CD4-positive, alpha-beta T cell (primary cell): ENCODE data around the gene HYDIN. TPM values are rescaled to one million over a fixed set of nuclear protein-coding genes. Genes with fewer than 3 reads are reported as not detected.

Source experiments
- ATAC-seq: fragments of 200-7000 bp; cut with Tn5 transposase; one replicate; pipeline ENCODE4 v1.10.0; 2022; ENCODE audit warnings: mild to moderate bottlenecking; ENCODE audit not compliant: poor library complexity
- CTCF ChIA-PET: fragments of 350-600 bp; sonication (Branson Sonifier 250); formaldehyde crosslinking; loops from one replicate; lab custom pipeline; 2021; ENCODE audit warnings: antibody characterized with exemption, inconsistent platforms; lab: Charles Lee
- POLR2A ChIA-PET: fragments of 350-600 bp; sonication (Branson Sonifier 250); formaldehyde crosslinking; loops from one replicate; lab custom pipeline; 2021; ENCODE audit warnings: antibody characterized with exemption, inconsistent platforms; lab: Charles Lee
- DNase-seq, 14 experiments: peaks; one replicate each; pipeline ENCODE4 v3.0.0-alpha.2; 2013 to 2020; ENCODE audit warnings: mixed read lengths in 2 of 14
- H3K27ac ChIP-seq, 2 donors: one replicate each; pipeline versions ENCODE4 v1.5.1 to v1.7.0; 2013; ENCODE audit warnings: low read length in 2 of 2, low read depth in 1 of 2, mild to moderate bottlenecking in 1 of 2
- H3K27me3 ChIP-seq, 2 experiments: 1 replicate in 1 of 2; 2 replicates in 1 of 2; pipeline versions ENCODE4 v1.6.1 to v1.7.0; 2013; ENCODE audit warnings: low read length in 2 of 2, control low read depth in 1 of 2, mild to moderate bottlenecking in 1 of 2, moderate library complexity in 1 of 2; ENCODE audit not compliant: insufficient read depth in 2 of 2, control insufficient read depth in 1 of 2
- H3K36me3 ChIP-seq: one replicate; pipeline ENCODE4 v1.6.1; 2013; ENCODE audit warnings: low read length, control low read depth; ENCODE audit not compliant: insufficient read depth
- H3K4me1 ChIP-seq: one replicate; pipeline ENCODE4 v1.6.1; 2013; ENCODE audit warnings: low read length, control low read depth; ENCODE audit not compliant: insufficient read depth
- H3K4me3 ChIP-seq: one replicate; pipeline ENCODE4 v1.5.1; 2013; ENCODE audit warnings: mild to moderate bottlenecking, low read length, moderate library complexity
- H3K9me3 ChIP-seq, 2 experiments: 1 replicate in 1 of 2; 2 replicates in 1 of 2; pipeline versions ENCODE4 v1.6.1 to v1.7.0; 2013; ENCODE audit warnings: low read length in 2 of 2, mild to moderate bottlenecking in 2 of 2, control low read depth in 1 of 2, moderate library complexity in 1 of 2; ENCODE audit not compliant: control insufficient read depth in 1 of 2, insufficient read depth in 1 of 2
- H3K27ac Mint-ChIP-seq: one replicate; pipeline ENCODE4 v1.8.0; 2020; ENCODE audit warnings: mixed read lengths
- H3K27me3 Mint-ChIP-seq: one replicate; pipeline ENCODE4 v1.8.0; 2021; ENCODE audit warnings: mixed read lengths
- H3K36me3 Mint-ChIP-seq: one replicate; pipeline ENCODE4 v1.8.0; 2021; ENCODE audit warnings: low read depth, mixed read lengths
- H3K4me1 Mint-ChIP-seq: one replicate; pipeline ENCODE4 v1.8.0; 2021; ENCODE audit warnings: low read depth, mixed read lengths
- H3K4me3 Mint-ChIP-seq: one replicate; pipeline ENCODE4 v1.8.0; 2020; ENCODE audit warnings: mild to moderate bottlenecking, mixed read lengths
- H3K9me3 Mint-ChIP-seq: one replicate; pipeline ENCODE4 v1.8.0; 2020; ENCODE audit warnings: mixed read lengths
- CTCF ChIP-seq: fragments of 200-600 bp; IDR thresholded peaks from one replicate; pipeline ENCODE4 v1.8.0; 2022; ENCODE audit warnings: antibody characterized with exemption, mild to moderate bottlenecking
- intact Hi-C, 2 experiments: fragments of 100-400 bp; cut with DNase I in 1 of 2; cut with micrococcal nuclease in 1 of 2; formaldehyde crosslinking; loops; one replicate each; pipeline versions ENCODE4 v1.15.1 to v1.9.0; 2023 to 2025; cut with DNase I, micrococcal nuclease
- total RNA-seq, 174 experiments: library from RNA in 2 of 174; stranded (reverse) in 2 of 174; gene quantifications; one replicate each; pipeline ENCODE4 v1.2.3 and lab custom pipeline; 2021 to 2026

The HYDIN gene
- total RNA-seq, 2 experiments from 2014 or later: not detected

- no peaks in the 10 kb centered on the region for H3K4me1 Mint-ChIP-seq
- no peaks in the 10 kb centered on the region for H3K9me3 ChIP-seq
- no peak overlapping the region for H3K27ac ChIP-seq
- no peaks in the 10 kb centered on the region for H3K4me1 ChIP-seq
- H3K27me3 Mint-ChIP-seq: no peaks in the 10 kb centered on the region
- intact Hi-C loops: no loop called here
- no peak for TF ChIP-seq CTCF
- ATAC-seq (no peak), DNase-seq (no peak)
- ChIA-PET POLR2A (no interaction called here), CTCF (no interaction called here)
- H3K36me3 ChIP-seq: peaks cover 51% of the 10 kb centered on the region
- no peak overlapping the region for H3K27ac Mint-ChIP-seq
- H3K36me3 Mint-ChIP-seq: peaks cover 67% of the 10 kb centered on the region
- no peaks in the 10 kb centered on the region for H3K27me3 ChIP-seq
- no peak overlapping the region for H3K4me3 ChIP-seq
- no peak overlapping the region for H3K4me3 Mint-ChIP-seq
- no peaks in the 10 kb centered on the region for H3K9me3 Mint-ChIP-seq
These were observed 463.9 kb downstream of the HYDIN start for GRCh38 chr16:70766658-70767057.

GRCh38 chr16:70766176-70766575, 464.3 kb downstream of the HYDIN start:
- no peak for ATAC-seq
- intact Hi-C loops: no loop called here
- H3K9me3 ChIP-seq: no peaks in the 10 kb centered on the region
- Mint-ChIP-seq H3K4me3 (no peak overlapping the region), H3K27me3 (no peaks in the 10 kb centered on the region), H3K36me3 (peaks cover 68% of the 10 kb centered on the region), H3K9me3 (no peaks in the 10 kb centered on the region), H3K27ac (no peak overlapping the region), H3K4me1 (no peaks in the 10 kb centered on the region)
- no peaks in the 10 kb centered on the region for H3K4me1 ChIP-seq
- no peak for DNase-seq
- peaks cover 53% of the 10 kb centered on the region for H3K36me3 ChIP-seq
- POLR2A ChIA-PET: no interaction called here
- no peak overlapping the region for H3K4me3 ChIP-seq
- CTCF ChIA-PET: interaction anchor here (0.6 kb wide), 1 partner anchor 343 kb away, joined by 5 read pairs; no protein-coding TSS in a partner anchor
- no peak for TF ChIP-seq CTCF
- no peaks in the 10 kb centered on the region for H3K27me3 ChIP-seq
- no peak overlapping the region for H3K27ac ChIP-seq

DNA sequence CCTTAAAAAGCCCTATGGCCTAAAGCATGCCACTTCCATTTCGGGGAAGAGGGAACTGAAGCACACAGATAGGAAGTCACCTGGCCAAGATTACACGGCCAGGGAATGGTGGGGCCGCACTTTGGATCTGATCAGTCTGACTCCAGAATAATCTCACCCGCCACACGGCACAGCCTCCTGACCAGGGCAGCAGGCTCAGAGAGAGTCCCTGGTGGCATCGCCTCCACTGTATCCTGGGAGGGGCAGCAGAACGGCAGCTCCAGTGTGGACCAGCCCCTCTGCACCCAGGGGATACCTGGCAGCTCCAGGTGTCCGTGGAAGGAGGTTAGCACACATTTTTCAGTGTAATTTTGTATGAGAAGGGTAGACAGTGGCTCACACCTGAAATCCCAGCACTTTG, 465.0 kb downstream of the HYDIN start:
- DNase-seq: no peak
- TF ChIP-seq CTCF: no peak
- H3K27ac ChIP-seq: no peak overlapping the region
- H3K9me3 Mint-ChIP-seq: no peaks in the 10 kb centered on the region
- no peaks in the 10 kb centered on the region for H3K9me3 ChIP-seq
- H3K4me3 ChIP-seq: no peak overlapping the region
- H3K27me3 ChIP-seq: no peaks in the 10 kb centered on the region
- ATAC-seq: no peak
- H3K27ac Mint-ChIP-seq: no peak overlapping the region
- H3K4me3 Mint-ChIP-seq: no peak overlapping the region
- H3K27me3 Mint-ChIP-seq: no peaks in the 10 kb centered on the region
- peaks cover 52% of the 10 kb centered on the region for H3K36me3 ChIP-seq
- H3K4me1 Mint-ChIP-seq: no peaks in the 10 kb centered on the region
- H3K36me3 Mint-ChIP-seq: peaks cover 63% of the 10 kb centered on the region
- POLR2A ChIA-PET: interaction anchor here (0.6 kb wide), 1 partner anchor 847 kb away, joined by 3 read pairs; no protein-coding TSS in a partner anchor
- intact Hi-C loops: no loop called here
- CTCF ChIA-PET: interaction anchor here (0.6 kb wide), 1 partner anchor 342 kb away, joined by 5 read pairs; no protein-coding TSS in a partner anchor
- H3K4me1 ChIP-seq: no peaks in the 10 kb centered on the region
